DMS79 treated with DMSO at 0.1 percent for 48 hours (cell line): Measurements from ENCODE around the gene RRP8.

ENCODE experiments used
- DNase-seq: peaks from one replicate; lab custom pipeline; 2025; lab: John Stamatoyannopoulos, UW

The RRP8 gene

GRCh38 chr11:6568191-6568918, 35.1 kb downstream of the RRP8 start:
- DNase-seq, result peak; percentile 93

- peak; percentile 37 for DNase-seq
Measured at GRCh38 chr11:6567371-6567745, 36.1 kb downstream of the RRP8 start.

- DNase-seq, result peak; percentile 51
Measured at GRCh38 chr11:6566704-6567370, 36.6 kb downstream of the RRP8 start.

GRCh38 chr11:6565988-6566703, 37.3 kb downstream of the RRP8 start:
- DNase-seq, result no peak

- DNase-seq, result no peak
Measured at GRCh38 chr11:6565325-6565724, 38.1 kb downstream of the RRP8 start.

- no peak for DNase-seq
Measured at GRCh38 chr11:6563667-6564066, 39.7 kb downstream of the RRP8 start.

GRCh38 chr11:6563121-6563619, 40.2 kb downstream of the RRP8 start:
- DNase-seq, result peak; percentile 44

- no peak for DNase-seq
Measured at GRCh38 chr11:6561288-6561687, 42.1 kb downstream of the RRP8 start.

- DNase-seq, result no peak
Measured at GRCh38 chr11:6559369-6559768, 44.0 kb downstream of the RRP8 start.

- DNase-seq, result no peak
Measured at GRCh38 chr11:6557761-6558674, 45.4 kb downstream of the RRP8 start.

- no peak for DNase-seq
Measured at GRCh38 chr11:6557063-6557462, 46.4 kb downstream of the RRP8 start.

GRCh38 chr11:6556139-6556949, 47.1 kb downstream of the RRP8 start:
- no peak for DNase-seq

GRCh38 chr11:6554828-6555706, 48.3 kb downstream of the RRP8 start:
- no peak for DNase-seq

- no peak for DNase-seq
Measured at GRCh38 chr11:6553634-6554033, 49.8 kb downstream of the RRP8 start.

- DNase-seq, result no peak
Measured at GRCh38 chr11:6548641-6549040, 54.8 kb downstream of the RRP8 start.

GRCh38 chr11:6548121-6548520, 55.3 kb downstream of the RRP8 start:
- DNase-seq, result no peak

- no peak for DNase-seq
Measured at GRCh38 chr11:6547177-6547576, 56.2 kb downstream of the RRP8 start.

GRCh38 chr11:6546735-6547134, 56.7 kb downstream of the RRP8 start:
- DNase-seq, result no peak

GRCh38 chr11:6545917-6546605, 57.4 kb downstream of the RRP8 start:
- DNase-seq, result no peak
